Measurements from ENCODE around the gene ITGBL1. TPM values are rescaled to one million over a fixed set of nuclear protein-coding genes. Genes with fewer than 3 reads are reported as not detected.

The ITGBL1 gene
- total RNA-seq, 1 experiment from 2014 or later, result not detected

- no peak for DNase-seq
- intact Hi-C loops (cut with micrococcal nuclease; ENCODE audit: unreplicated experiment), result no loop called here
- CTCF ChIA-PET, result no interaction called here
- no peak overlapping the region for H3K27ac Mint-ChIP-seq (ENCODE audit: unreplicated experiment)
- no peak overlapping the region for H3K4me3 Mint-ChIP-seq (ENCODE audit: low read depth, unreplicated experiment)
- H3K27me3 Mint-ChIP-seq (ENCODE audit: unreplicated experiment), result no peaks in the 10 kb centered on the region
- no peak for TF ChIP-seq CTCF (IDR thresholded peaks at IDR 0.05; ENCODE audit: unreplicated experiment)
- no TSS peak for BruUV-seq (replicated peaks)
- H3K9me3 Mint-ChIP-seq (ENCODE audit: low read depth, unreplicated experiment), result no peaks in the 10 kb centered on the region
- H3K4me1 Mint-ChIP-seq (ENCODE audit: low read depth, unreplicated experiment), result peaks cover 8% of the 10 kb centered on the region
- H3K36me3 Mint-ChIP-seq (ENCODE audit: insufficient read depth, unreplicated experiment), result no peaks in the 10 kb centered on the region
Observed at GRCh38 chr13:101572456-101572855, 120.0 kb downstream of the ITGBL1 start.

DNA sequence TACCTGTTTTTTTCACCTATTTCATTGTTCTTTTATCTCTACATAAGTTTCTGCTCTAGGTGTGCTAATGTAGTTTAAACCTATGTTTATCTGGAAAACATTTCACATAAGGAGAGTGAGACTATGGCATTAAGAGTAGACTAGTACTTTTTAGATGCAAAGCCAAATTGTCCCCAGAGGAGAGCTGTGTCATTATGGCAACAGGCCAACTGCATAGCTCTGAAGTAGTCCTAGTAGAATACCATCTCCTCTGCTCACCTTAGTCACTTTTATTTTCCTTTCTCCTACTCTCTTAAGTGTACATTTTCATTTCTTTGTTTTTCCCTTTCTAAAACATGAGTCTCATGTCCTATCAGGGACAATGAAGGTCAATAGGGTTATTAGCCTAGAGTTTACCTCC lies 123.1 kb downstream of the ITGBL1 start:
- TF ChIP-seq CTCF (IDR thresholded peaks at IDR 0.05; ENCODE audit: unreplicated experiment), result no peak
- intact Hi-C loops (cut with micrococcal nuclease; ENCODE audit: unreplicated experiment), result no loop called here
- CTCF ChIA-PET, result no interaction called here
- H3K9me3 Mint-ChIP-seq (ENCODE audit: low read depth, unreplicated experiment), result no peaks in the 10 kb centered on the region
- H3K27me3 Mint-ChIP-seq (ENCODE audit: unreplicated experiment), result no peaks in the 10 kb centered on the region
- H3K36me3 Mint-ChIP-seq (ENCODE audit: insufficient read depth, unreplicated experiment), result no peaks in the 10 kb centered on the region
- no peak overlapping the region for H3K4me3 Mint-ChIP-seq (ENCODE audit: low read depth, unreplicated experiment)
- peaks cover 8% of the 10 kb centered on the region for H3K4me1 Mint-ChIP-seq (ENCODE audit: low read depth, unreplicated experiment)
- H3K27ac Mint-ChIP-seq (ENCODE audit: unreplicated experiment), result no peak overlapping the region
- BruUV-seq (replicated peaks), result no TSS peak
- no peak for DNase-seq

DNA sequence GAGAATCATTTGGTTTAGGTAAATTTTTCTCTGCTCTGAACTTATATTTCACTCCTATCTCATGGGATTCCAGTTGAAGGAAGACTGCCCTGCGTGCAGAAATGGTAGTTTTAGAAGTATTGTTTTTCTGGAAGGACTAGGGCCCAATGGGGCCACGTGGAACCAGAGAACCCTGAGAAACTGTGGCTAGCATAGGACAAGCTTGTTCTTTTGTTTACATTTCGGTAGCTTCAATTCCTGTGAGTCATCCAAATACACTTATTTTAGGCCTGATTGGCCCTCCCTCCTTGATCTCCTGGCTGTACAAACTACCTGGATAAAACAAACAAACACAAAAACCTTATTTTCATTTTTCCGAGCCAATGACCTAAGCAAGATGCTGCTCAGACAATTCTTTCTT lies 124.0 kb downstream of the ITGBL1 start:
- Mint-ChIP-seq H3K9me3 (ENCODE audit: low read depth, unreplicated experiment) (no peaks in the 10 kb centered on the region), H3K4me3 (ENCODE audit: low read depth, unreplicated experiment) (no peak overlapping the region), H3K27ac (ENCODE audit: unreplicated experiment) (no peak overlapping the region), H3K36me3 (ENCODE audit: insufficient read depth, unreplicated experiment) (no peaks in the 10 kb centered on the region), H3K27me3 (ENCODE audit: unreplicated experiment) (no peaks in the 10 kb centered on the region), H3K4me1 (ENCODE audit: low read depth, unreplicated experiment) (peaks cover 8% of the 10 kb centered on the region)
- intact Hi-C loops (cut with micrococcal nuclease; ENCODE audit: unreplicated experiment), result no loop called here
- no TSS peak for BruUV-seq (replicated peaks)
- TF ChIP-seq CTCF (IDR thresholded peaks at IDR 0.05; ENCODE audit: unreplicated experiment), result no peak
- CTCF ChIA-PET, result no interaction called here
- no peak for DNase-seq

- Mint-ChIP-seq H3K4me3 (ENCODE audit: low read depth, unreplicated experiment) (no peak overlapping the region), H3K27me3 (ENCODE audit: unreplicated experiment) (no peaks in the 10 kb centered on the region), H3K4me1 (ENCODE audit: low read depth, unreplicated experiment) (peaks cover 8% of the 10 kb centered on the region), H3K9me3 (ENCODE audit: low read depth, unreplicated experiment) (no peaks in the 10 kb centered on the region), H3K27ac (ENCODE audit: unreplicated experiment) (no peak overlapping the region), H3K36me3 (ENCODE audit: insufficient read depth, unreplicated experiment) (no peaks in the 10 kb centered on the region)
- no peak for DNase-seq
- no peak for TF ChIP-seq CTCF (IDR thresholded peaks at IDR 0.05; ENCODE audit: unreplicated experiment)
- BruUV-seq (replicated peaks), result no TSS peak
- intact Hi-C loops (cut with micrococcal nuclease; ENCODE audit: unreplicated experiment), result no loop called here
- CTCF ChIA-PET, result no interaction called here
Observed at GRCh38 chr13:101576977-101577376, 124.5 kb downstream of the ITGBL1 start.

All from Calu3 (cell line).